ENCODE results near the gene MACF1.

- no peak for TF ChIP-seq CTCF (IDR thresholded peaks at IDR 0.05)
- TF ChIP-seq POLR2A (IDR thresholded peaks at IDR 0.05): no peak
These were observed 220.7 kb downstream of the MACF1 start for GRCh38 chr1:39425151-39425550.
